Stimulated activated CD4-positive, alpha-beta T cell treated with anti-CD3 and anti-CD28 coated beads, Interleukin-2, amount 100 ng/mL, for 48 hours (primary cell): Measurements from ENCODE around the gene DLX1.

Experiments used
- DNase-seq, 2 donors: peaks; one replicate each; pipeline ENCODE4 v3.0.0-alpha.2; 2020

DLX1 gene

GRCh38 chr2:172088245-172089004 lies 3.1 kb downstream of the DLX1 start:
- DNase-seq: no peak

- DNase-seq: no peak
Observed at GRCh38 chr2:172089005-172089504, 3.7 kb downstream of the DLX1 start.

- no peak for DNase-seq
Observed at GRCh38 chr2:172089633-172090032, 4.3 kb downstream of the DLX1 start.

- DNase-seq: no peak
Observed at GRCh38 chr2:172090044-172090961, 5.0 kb downstream of the DLX1 start.

GRCh38 chr2:172091000-172091641 lies 5.8 kb downstream of the DLX1 start:
- no peak for DNase-seq

DNA sequence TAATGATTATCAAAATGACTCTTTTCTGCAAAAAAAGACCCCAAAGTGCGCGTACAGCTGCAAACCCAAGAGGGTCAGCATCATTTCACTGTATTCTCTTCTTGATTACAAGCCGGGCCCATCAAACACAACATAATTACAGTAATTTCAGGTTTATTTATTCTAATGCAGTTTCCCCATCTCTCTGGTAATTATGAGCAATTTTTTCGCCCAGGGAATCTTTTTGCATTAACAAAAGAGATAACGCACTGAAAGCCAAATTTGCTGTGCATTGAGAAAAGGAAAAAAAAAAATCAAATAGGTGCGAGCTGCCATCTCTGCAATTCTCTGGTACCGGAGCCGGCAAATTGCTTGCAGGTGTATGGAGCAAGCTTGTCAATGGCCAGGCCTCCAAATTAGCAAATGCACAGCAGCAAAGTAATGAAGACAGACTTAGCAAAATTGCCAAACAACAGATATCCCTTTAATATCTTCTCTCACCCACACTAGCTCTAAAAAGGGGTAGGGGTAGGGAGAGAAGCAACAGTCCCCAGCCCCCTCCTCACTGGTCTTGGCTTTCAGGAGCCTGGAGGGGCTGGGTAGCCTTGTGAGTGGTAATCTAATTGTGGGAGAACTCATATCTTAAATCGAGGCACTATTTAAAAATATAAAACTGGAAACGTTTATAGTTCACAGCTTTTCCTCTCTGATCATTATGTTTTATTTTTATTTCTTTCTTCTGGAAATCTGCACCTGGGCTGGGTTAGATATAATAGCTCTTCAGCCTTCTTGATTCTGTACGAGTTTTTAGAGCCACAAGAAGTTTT lies 6.7 kb downstream of the DLX1 start:
- DNase-seq: no peak

- DNase-seq: no peak
Observed at GRCh38 chr2:172092716-172093415, 7.6 kb downstream of the DLX1 start.

- DNase-seq: no peak
Observed at GRCh38 chr2:172093416-172094293, 8.3 kb downstream of the DLX1 start.

DNA sequence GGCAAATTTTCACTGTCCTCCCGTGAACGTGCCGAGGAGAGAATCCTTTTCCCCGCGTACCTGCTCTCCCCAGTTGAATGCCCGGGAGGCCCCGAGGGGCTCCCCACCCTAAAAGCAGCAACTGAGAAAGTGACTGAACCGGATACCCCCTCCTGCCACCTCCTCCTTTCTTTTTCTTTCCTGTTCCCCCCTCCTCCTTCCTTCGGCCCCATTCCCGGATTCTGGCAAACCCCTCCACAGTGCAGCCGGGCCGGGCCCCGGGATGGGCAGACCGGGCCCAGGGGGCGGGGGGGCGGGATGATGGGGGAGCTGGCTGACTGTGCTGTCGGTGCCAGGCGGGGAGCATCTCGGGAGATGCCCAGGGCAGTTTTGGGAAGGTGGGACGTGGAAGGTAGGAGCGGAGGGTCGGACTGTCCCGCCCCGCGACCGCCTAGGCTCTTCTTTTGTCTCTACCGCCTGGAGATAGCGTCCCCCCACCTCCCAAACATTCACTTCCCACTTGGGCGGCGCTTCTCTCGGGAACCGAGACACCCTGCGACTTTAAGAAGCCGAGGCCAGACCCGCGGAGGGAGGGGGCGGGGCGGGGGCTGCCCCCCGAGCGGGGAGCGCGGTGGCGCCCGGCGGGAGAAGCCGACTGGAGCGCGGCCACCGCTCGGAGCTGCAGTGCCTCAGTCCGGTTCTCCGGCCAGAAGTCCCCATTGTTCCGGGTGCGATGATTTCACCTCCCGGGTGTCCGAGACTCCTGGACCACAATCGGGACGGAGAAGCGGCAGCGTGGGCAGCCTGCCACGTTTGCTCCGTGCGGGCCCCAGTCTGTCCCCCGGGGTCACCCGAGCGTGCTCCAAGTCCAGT lies 9.2 kb downstream of the DLX1 start:
- no peak for DNase-seq

DNA sequence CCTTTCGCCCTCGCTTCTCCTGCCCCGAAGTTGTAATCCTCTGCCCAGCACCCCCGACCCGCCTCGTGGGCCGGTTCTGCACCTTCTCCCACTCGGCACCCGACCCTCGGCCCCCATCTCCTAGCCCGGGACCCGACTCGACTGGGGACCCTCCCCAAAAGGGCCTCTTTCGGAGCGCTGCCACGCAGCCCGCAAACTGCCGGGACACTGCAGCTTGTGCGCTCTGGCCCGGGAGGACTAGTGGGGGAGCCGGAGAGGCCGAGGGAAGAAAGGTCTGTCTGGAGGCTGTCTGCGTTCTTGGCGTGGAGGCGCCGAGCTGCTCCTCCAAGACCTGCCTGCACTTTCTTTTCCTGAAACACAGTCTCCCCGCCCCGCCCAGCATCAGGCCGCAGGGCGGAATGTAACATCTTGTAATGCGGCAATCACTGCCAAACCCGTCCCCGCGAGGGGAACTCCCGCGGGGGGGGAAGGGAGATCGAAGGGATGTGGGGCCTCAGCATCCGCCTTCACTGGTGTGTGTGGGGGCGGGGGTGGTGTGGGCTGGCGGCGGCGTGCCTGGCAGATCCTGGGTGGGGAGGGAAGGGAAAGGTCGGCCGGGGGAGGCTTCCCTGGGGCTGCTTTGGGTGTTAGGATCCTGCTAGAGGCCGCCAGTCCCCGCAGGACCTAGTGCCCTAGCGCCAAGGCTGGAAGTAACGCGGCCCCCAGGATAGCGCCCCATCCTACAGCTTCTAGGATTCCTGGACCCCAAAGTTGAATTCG lies 10.0 kb downstream of the DLX1 start:
- DNase-seq: no peak

DNA sequence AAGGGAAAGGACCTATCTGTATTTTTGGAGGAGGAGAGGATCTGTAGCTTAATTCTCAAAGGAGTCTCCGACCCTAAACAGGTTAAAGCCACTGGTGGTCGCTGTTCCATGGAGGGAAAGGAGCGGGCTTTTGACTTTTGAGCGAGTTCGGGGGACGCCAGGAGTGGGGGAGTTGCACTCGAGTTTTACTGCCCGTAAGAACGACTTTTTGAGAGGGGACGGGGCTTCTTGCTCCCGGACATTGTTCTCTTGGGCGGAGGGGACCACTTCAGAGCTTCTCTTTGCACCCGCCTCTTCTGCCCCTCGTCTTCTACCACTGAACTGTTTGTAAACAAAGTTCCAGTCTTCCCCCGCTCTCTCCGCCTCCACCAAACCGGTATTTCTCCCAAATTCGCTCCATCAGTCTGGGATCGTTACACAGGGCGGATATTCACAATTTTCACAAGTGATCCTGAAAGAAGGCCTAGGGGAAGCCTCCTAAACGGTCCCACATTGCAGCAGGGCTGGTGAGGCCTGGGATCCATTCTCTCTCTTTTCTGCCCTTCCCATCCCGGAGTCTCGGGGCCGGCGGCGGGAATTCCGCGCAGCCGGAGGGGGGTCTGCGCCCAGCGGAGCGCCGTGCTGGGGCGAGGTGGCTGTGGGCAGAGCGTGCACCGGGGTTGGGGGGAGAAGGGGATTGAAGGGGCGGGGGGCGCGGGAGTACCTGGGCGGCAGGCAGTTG lies 10.8 kb downstream of the DLX1 start:
- DNase-seq: no peak

GRCh38 chr2:172096626-172097547 lies 11.6 kb downstream of the DLX1 start:
- no peak for DNase-seq

GRCh38 chr2:172097557-172098131 lies 12.3 kb downstream of the DLX1 start:
- DNase-seq: no peak

DNA sequence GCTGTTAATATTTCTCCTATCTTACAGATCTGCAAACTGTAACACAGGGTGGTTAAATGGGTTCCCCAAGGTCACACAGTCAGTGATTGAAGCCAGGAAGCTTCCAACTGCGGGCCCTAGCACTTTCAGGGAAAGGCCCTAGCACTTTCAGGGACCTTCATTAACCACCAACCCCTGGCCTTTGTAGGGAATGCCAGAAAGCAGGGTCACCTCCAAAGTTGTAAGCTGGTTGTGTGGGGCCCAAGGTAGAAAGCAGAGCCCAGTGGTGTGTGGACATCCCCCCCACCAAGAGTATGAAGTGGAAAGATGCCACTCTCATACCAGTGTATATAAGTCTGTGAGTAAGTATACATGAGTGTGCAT lies 13.0 kb downstream of the DLX1 start:
- no peak for DNase-seq

- DNase-seq: no peak
Observed at GRCh38 chr2:172098650-172099471, 13.6 kb downstream of the DLX1 start.
